Stimulated activated CD8-positive, alpha-beta memory T cell treated with anti-CD3 and anti-CD28 coated beads, Interleukin-15, amount 100 ng/mL, for 4 hours (primary cell): ENCODE data around the gene FMN1.
A peak's percentile ranks its signal among the peaks of the same experiment; 100 is the strongest.

Experiments used
- DNase-seq, 2 donors: peaks; one replicate each; pipeline ENCODE4 v3.0.0-alpha.2; 2020; ENCODE audit warnings: low read depth in 2 of 2

Gene FMN1, protein sequence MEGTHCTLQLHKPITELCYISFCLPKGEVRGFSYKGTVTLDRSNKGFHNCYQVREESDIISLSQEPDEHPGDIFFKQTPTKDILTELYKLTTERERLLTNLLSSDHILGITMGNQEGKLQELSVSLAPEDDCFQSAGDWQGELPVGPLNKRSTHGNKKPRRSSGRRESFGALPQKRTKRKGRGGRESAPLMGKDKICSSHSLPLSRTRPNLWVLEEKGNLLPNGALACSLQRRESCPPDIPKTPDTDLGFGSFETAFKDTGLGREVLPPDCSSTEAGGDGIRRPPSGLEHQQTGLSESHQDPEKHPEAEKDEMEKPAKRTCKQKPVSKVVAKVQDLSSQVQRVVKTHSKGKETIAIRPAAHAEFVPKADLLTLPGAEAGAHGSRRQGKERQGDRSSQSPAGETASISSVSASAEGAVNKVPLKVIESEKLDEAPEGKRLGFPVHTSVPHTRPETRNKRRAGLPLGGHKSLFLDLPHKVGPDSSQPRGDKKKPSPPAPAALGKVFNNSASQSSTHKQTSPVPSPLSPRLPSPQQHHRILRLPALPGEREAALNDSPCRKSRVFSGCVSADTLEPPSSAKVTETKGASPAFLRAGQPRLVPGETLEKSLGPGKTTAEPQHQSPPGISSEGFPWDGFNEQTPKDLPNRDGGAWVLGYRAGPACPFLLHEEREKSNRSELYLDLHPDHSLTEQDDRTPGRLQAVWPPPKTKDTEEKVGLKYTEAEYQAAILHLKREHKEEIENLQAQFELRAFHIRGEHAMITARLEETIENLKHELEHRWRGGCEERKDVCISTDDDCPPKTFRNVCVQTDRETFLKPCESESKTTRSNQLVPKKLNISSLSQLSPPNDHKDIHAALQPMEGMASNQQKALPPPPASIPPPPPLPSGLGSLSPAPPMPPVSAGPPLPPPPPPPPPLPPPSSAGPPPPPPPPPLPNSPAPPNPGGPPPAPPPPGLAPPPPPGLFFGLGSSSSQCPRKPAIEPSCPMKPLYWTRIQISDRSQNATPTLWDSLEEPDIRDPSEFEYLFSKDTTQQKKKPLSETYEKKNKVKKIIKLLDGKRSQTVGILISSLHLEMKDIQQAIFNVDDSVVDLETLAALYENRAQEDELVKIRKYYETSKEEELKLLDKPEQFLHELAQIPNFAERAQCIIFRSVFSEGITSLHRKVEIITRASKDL (N-terminal part only)

DNA sequence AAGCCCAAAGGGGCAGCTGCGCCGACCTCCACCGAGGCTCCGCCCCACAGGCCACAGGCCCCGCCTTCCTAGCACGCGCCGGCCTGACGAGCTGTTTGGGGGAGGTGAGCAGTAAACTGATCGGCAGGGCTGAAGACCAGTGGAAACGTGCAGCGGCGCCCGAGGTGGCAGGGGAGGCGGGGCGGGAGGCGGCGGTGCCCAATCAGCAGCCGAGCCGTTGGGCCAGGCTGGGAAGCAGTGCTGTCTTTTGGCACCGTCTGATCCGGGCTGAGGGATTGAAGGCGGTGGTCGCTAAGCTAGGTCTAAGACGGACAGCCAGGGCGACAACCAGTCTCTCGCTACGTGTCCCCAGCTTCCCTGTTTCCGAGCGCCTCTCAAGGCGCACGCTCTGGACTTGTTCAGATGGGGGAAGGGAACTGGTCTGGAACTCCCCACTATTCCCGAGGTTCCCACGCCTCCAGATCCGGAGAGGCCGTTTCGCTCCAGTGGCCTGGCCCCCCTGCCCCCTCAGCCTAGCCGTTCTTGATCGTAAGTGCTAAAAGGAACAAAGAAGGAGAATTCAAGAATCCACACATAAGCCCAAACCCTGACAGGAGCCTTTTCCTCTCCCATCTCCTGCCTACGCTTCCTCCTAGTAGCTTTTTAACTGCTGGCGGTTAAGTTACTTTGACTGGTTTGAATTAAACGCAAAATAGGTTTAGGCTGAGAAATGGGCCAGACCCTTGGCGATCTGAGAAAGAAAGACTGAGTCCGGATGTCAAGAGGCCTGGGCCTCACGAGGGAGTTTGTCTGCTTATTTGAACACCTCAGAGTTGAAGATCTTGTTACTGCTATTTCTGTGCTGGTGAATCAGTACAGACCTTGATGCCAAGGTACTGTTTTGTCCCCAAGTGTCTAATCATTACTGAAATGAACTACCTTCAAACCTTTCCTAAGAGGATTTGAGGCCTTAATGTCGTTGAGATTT is at the start of gene FMN1:
Gene FMN1, minus strand, starts transcription at position 11 of the 967 bp plus-strand sequence. CDS start 39,800 bp downstream, outside the sequence.
- DNase-seq, result peak; percentile 73 to 85

GRCh38 chr15:33243869-33244268 is 49.4 kb upstream of the FMN1 start:
- DNase-seq, result no peak

DNA sequence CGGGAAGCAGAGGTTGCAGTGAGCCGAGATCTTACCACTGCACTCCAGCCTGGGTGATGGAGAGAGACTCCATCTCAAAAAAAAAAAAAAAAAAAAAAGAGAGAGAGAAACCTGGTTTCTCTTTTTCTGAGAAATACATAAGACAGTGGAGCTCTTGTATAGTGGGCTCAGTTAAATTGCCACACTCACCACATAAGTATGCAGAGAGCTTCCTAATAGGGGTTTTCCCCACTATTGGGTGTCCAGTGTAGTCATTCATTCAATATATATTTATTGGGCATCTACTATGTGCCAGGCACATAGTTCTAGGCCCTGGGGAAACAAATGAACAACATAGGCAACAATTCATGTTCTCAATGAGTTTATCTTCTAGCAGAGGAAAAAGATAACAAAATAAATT is 48.9 kb upstream of the FMN1 start:
- DNase-seq, result no peak

GRCh38 chr15:33242669-33243191 is 48.2 kb upstream of the FMN1 start:
- DNase-seq, result no peak

DNA sequence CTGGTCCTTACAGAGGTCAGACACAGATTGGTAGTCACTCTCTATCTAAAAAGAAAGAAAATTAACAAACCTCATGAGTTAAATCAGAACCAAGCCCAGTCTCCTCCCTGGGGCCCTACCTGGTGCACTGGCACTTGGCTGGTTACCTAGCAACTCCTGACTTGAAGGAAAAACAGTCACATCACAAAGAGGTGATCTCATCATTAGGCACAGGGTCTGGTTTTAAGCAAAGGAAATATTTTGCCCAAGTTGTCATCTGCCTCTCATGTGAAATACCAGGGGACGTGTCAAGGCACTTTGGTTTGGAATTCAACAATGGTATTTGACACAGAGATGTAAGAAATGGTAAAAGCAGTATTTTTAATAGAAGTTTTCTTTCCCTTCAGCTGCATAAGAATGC is 47.7 kb upstream of the FMN1 start:
- no peak for DNase-seq

DNA sequence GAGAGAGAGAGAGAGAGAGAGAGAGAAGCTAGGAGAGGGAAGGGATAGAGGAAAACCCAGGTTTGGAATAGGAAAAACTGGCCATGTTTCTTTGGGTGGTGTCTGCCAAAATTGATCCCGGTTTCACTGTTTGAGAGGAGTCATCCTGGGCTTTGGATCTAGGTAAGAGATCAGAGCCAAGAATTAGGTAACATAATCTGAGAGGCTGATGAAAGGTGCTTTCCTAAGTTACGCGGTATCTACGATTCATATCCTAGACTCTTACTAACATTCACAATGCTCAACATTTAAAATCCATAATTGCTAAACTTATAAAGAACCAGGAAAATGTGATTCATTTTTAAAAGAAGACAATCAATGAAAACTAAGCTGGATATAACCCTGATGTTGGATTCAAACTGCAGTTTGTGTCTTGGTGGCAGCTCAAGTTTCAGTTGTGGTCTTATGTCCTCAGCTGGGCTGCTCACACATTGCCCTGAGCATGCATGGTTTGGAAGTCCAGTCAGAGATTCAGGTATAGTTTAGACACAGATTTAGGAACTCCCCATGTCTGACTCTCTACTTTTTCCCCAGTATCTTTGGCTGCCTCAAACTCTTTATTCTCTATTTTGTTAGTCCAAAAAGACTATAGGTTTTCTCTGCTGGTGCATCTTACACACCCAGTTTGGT is 42.5 kb upstream of the FMN1 start:
- DNase-seq, result no peak

GRCh38 chr15:33234020-33234461 is 39.5 kb upstream of the FMN1 start:
- no peak for DNase-seq

- DNase-seq, result peak in 1 of 2 donors; percentile 63
Observed at GRCh38 chr15:33226559-33227181, 32.2 kb upstream of the FMN1 start.

GRCh38 chr15:33218071-33218491 is 23.6 kb upstream of the FMN1 start:
- no peak for DNase-seq

DNA sequence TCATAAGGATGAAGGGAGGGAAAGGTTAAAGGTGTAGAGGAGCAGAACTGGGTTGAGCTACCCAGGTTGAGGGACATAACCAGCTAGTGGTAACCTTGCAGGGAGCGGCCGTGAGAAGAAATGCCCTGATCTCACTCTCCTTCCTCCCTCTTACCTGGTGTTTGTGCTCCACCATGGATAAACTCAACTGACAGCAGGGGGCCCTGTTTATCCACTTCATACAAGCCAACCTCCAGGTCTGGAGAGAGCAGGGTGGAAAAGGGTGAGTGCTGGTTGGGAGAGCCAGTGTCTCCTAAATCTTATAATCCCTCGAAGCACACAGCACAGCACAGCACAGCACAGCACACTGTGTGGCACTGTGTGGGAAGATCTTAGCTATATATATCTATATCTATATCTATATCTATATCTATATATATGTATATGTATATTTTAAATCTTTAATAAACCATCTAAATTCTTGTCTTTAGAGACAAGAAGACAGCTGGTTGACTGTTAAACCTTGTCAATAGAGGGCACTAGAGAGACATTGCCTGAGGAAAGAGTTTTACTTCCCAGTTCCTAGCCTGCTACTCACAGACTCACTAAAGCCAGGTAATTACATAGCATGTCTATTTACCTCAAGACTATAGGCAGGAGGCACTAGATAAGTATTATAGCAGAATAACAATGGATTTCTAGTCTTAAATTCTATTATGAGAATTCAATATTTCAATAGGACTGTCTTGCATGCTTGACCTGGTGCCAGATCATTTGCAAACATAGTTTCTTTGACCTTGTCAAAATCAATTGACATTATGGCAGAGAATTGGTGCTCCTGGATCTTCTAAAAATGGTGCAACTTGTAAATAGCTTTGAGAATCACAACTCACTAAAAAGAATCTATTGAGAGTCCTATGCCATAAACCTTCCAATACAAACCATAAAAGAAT is 21.7 kb upstream of the FMN1 start:
- DNase-seq, result no peak

GRCh38 chr15:33211176-33211808 is 16.8 kb upstream of the FMN1 start:
- DNase-seq, result no peak

DNA sequence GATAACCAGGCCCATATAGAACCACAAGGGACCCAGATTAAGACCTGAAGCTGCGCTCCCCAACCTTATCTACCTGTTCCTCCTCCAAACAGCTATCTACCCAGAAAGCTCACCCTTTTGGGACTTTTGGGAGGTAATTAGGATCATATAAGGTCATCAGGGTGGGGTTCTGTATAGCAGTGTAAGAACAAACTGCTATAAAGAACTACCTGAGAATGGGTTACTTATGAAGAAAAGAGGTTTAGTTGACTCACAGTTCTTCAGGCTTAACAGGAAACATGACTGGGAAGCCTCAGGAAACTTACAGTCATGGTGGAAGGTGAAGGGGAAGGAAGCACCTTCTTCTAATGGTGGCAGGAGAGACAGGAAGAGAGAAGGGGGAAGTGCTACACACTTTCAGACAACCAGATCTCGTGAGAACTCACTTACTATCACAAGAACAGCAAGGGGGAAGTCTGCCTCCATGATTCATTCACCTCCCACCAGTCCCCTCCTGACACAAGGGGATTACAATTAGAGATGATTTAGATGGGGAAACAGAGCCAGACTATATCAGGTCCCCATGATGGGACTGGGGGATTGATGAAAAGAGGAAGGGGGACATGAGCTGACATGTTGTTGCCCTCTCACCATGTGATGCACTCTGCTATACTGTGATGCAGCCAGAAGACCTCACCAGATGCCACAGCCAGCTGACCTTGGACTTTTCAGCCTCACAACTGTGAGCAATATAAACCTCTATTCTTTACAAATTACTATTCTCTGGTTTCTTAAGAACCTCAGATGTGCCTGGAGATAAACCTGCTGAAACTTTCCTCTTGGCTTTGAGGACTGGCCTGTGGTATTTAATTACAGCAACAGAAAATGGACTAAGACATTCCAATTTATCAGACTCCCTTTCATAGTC is 15.3 kb upstream of the FMN1 start:
- no peak for DNase-seq

GRCh38 chr15:33207646-33208045 is 13.1 kb upstream of the FMN1 start:
- no peak for DNase-seq

DNA sequence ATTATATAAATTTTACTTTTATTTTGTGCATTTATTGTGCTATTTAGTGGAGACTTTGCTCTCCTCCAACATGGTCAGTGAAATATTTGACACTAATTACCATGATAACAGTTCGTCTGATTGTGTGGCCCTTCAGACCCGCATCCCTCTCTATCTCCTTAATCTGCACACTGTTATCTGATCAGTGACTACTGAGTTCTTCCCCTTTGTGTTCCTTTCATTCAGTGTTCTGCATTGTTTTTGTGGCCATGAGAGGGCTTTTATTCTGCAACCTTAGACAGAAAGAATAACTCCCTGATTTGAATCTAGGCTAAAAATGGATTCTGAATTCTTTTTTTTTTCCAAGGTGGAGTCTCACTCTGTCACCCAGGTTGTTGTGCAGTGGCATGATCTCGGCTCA is 11.9 kb upstream of the FMN1 start:
- DNase-seq, result no peak

DNA sequence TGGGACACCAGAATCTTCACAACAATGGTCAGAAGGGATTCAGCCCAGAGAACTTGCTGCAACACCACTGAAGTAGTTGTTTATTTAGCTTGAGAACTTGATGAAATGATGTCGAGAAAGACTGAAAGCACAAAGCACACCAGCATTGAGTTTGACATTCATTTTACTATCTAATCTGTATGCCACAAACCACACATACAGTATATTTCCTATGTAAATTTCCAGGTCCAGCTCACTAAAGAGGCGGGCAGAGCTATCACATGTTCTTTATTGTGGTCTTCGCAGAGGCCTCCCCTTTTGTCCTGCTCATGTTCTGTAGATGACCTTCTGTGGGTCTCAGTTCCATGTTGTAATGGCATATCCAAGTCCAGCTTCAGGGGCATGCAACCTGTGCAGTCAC is 10.4 kb upstream of the FMN1 start:
- no peak for DNase-seq

- DNase-seq, result no peak
Observed at GRCh38 chr15:33204087-33204486, 9.6 kb upstream of the FMN1 start.
